Upper lobe of left lung (tissue), 4 donors: ENCODE results near the gene FSTL5.

Experiments
- EP300 ChIP-seq, 4 donors: sonication (generic); formaldehyde crosslinking; IDR thresholded peaks; one replicate each; pipeline ENCODE4 v1.5.1; 2017; ENCODE audit warnings: antibody characterized with exemption in 4 of 4, control low read depth in 2 of 4
- POLR2AphosphoS5 ChIP-seq, 2 donors: sonication (generic); formaldehyde crosslinking; IDR thresholded peaks; one replicate each; pipeline ENCODE4 v1.5.1; 2017; ENCODE audit warnings: antibody characterized with exemption in 2 of 2

DNA sequence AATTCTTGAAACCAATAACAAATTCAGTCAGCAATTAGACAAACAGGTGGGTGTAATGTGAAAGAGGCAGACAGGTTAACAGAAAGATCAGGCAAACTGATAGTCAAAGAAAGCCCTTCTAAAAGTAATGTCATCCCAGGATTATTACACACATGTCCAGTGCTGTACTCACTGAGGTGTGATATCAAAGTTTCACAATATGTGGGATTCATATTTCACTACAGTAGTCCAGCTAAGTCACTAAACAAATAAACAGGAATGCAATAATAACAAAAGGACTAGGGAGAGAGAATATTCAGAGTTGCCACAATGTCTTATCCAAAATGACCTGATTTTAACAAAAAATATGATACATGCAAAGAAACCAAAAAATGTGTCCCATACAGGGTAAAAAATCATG lies 787.5 kb downstream of the FSTL5 start:
- TF ChIP-seq POLR2AphosphoS5 (IDR thresholded peaks at IDR 0.05), result no peak
- TF ChIP-seq EP300 (IDR thresholded peaks at IDR 0.05), result no peak
